NCI-H460 (cell line): ENCODE results near the gene GBGT1. TPM values are rescaled to one million over a fixed set of nuclear protein-coding genes. Genes with fewer than 3 reads are reported as not detected.
"Not testable (repeated sequence)": the region's sequence is repeated elsewhere in the genome, so short reads cannot be mapped to it uniquely, and the experiment has no call there.

Experiments
- DNase-seq: peaks from one replicate; pipeline ENCODE4 v3.0.0-alpha.2; 2016; ENCODE audit warnings: low read depth; ENCODE audit errors: extremely low read depth
- total RNA-seq: library from RNA; depleted of rRNA; stranded (reverse); fragments of >200 nt; shearing (Covaris generic); gene quantifications from 2 replicates; pipeline ENCODE4 v1.2.3, GENCODE V29; 2014

GBGT1 gene
- total RNA-seq, 1 experiment from 2014 or later = 0.27 TPM

GRCh38 chr9:133199648-133200321, 36.1 kb upstream of the GBGT1 start:
- DNase-seq = no peak

- DNase-seq = no peak
Measured at GRCh38 chr9:133195029-133195428, 31.3 kb upstream of the GBGT1 start.

GRCh38 chr9:133194597-133194996, 30.9 kb upstream of the GBGT1 start:
- DNase-seq = no peak

- DNase-seq = no peak
Measured at GRCh38 chr9:133191989-133192388, 28.3 kb upstream of the GBGT1 start.

- DNase-seq = no peak
Measured at GRCh38 chr9:133189826-133190225, 26.1 kb upstream of the GBGT1 start.

- DNase-seq = no peak
Measured at GRCh38 chr9:133188843-133189180, 25.1 kb upstream of the GBGT1 start.

GRCh38 chr9:133188006-133188842, 24.5 kb upstream of the GBGT1 start:
- DNase-seq = peak; percentile 14

GRCh38 chr9:133187561-133188005, 23.9 kb upstream of the GBGT1 start:
- no peak for DNase-seq

GRCh38 chr9:133186736-133187135, 23.0 kb upstream of the GBGT1 start:
- no peak for DNase-seq

- peak; percentile 73 for DNase-seq
Measured at GRCh38 chr9:133184971-133185370, 21.3 kb upstream of the GBGT1 start.

- DNase-seq = no peak
Measured at GRCh38 chr9:133182151-133182550, 18.4 kb upstream of the GBGT1 start.

GRCh38 chr9:133181561-133181960, 17.8 kb upstream of the GBGT1 start:
- DNase-seq = no peak

- DNase-seq = no peak
Measured at GRCh38 chr9:133180953-133181352, 17.2 kb upstream of the GBGT1 start.

- DNase-seq = no peak
Measured at GRCh38 chr9:133173056-133173455, 9.3 kb upstream of the GBGT1 start.

GRCh38 chr9:133171161-133171961, 7.6 kb upstream of the GBGT1 start:
- DNase-seq = no peak

GRCh38 chr9:133170716-133171115, 7.0 kb upstream of the GBGT1 start:
- DNase-seq = no peak

GRCh38 chr9:133169687-133170086, 6.0 kb upstream of the GBGT1 start:
- not testable (repeated sequence) for DNase-seq

GRCh38 chr9:133169102-133169501, 5.4 kb upstream of the GBGT1 start:
- no peak for DNase-seq

- DNase-seq = peak; percentile 38
Measured at GRCh38 chr9:133168432-133168831, 4.7 kb upstream of the GBGT1 start.

GRCh38 chr9:133167769-133168168, 4.1 kb upstream of the GBGT1 start:
- no peak for DNase-seq

- no peak for DNase-seq
Measured at GRCh38 chr9:133167096-133167730, 3.5 kb upstream of the GBGT1 start.
